GM18499 (cell line): ENCODE measurements around the gene ATF7IP.

Experiments
- ATAC-seq: cut with Tn5 transposase; IDR thresholded peaks from one replicate; pipeline ENCODE4 v1.9.1; 2021; ENCODE audit warnings: moderate number of reproducible peaks; ENCODE audit not compliant: insufficient read depth, unreplicated experiment

Gene ATF7IP

GRCh38 chr12:14479004-14479403 is 113.5 kb downstream of the ATF7IP start:
- ATAC-seq = no peak

- ATAC-seq = no peak
Measured at GRCh38 chr12:14481201-14481600, 115.7 kb downstream of the ATF7IP start.

GRCh38 chr12:14482361-14482760 is 116.9 kb downstream of the ATF7IP start:
- ATAC-seq = no peak

GRCh38 chr12:14482886-14483285 is 117.4 kb downstream of the ATF7IP start:
- no peak for ATAC-seq

GRCh38 chr12:14495326-14495725 is 129.8 kb downstream of the ATF7IP start:
- no peak for ATAC-seq

GRCh38 chr12:14505626-14506596 is 140.4 kb downstream of the ATF7IP start:
- no peak for ATAC-seq

GRCh38 chr12:14510574-14510973 is 145.1 kb downstream of the ATF7IP start:
- ATAC-seq = no peak

- ATAC-seq = no peak
Measured at GRCh38 chr12:14514154-14514842, 148.8 kb downstream of the ATF7IP start.

GRCh38 chr12:14514946-14515345 is 149.5 kb downstream of the ATF7IP start:
- ATAC-seq = no peak

- ATAC-seq = no peak
Measured at GRCh38 chr12:14521822-14522221, 156.3 kb downstream of the ATF7IP start.

GRCh38 chr12:14525964-14526363 is 160.5 kb downstream of the ATF7IP start:
- ATAC-seq = no peak

- ATAC-seq = no peak
Measured at GRCh38 chr12:14532152-14532551, 166.7 kb downstream of the ATF7IP start.

GRCh38 chr12:14537088-14537487 is 171.6 kb downstream of the ATF7IP start:
- ATAC-seq = no peak

GRCh38 chr12:14540801-14541462 is 175.4 kb downstream of the ATF7IP start:
- ATAC-seq = peak; percentile 75

- no peak for ATAC-seq
Measured at GRCh38 chr12:14545144-14546124, 180.0 kb downstream of the ATF7IP start.

GRCh38 chr12:14547571-14547970 is 182.1 kb downstream of the ATF7IP start:
- no peak for ATAC-seq

- no peak for ATAC-seq
Measured at GRCh38 chr12:14548609-14549008, 183.1 kb downstream of the ATF7IP start.
